PC-9 (cell line): ENCODE data around the gene PLEKHG5. TPM values are rescaled to one million over a fixed set of nuclear protein-coding genes. Genes with fewer than 3 reads are reported as not detected.

Source experiments
- BruUV-seq: library from RNA; stranded (reverse); fragments of 400-500 nt; replicated peaks from 2 replicates; lab custom pipeline; 2021; lab: Mats Ljungman, UMichigan
- CTCF ChIA-PET: fragments of 300-600 bp; sonication (Branson Sonifier 250); formaldehyde crosslinking; loops from one replicate; lab custom pipeline; 2022; ENCODE audit warnings: antibody characterized with exemption; lab: Charles Lee
- POLR2A ChIA-PET: fragments of 300-600 bp; sonication (Branson Sonifier 250); formaldehyde crosslinking; loops from one replicate; lab custom pipeline; 2022; ENCODE audit warnings: antibody characterized with exemption; ENCODE audit not compliant: unreplicated experiment; lab: Charles Lee
- DNase-seq, 2 experiments: peaks; one replicate each; pipeline versions ENCODE4 v3.0.0 to v3.0.0-alpha.2; 2015 to 2022; ENCODE audit warnings: mixed read lengths in 1 of 2
- H2AFZ ChIP-seq: fragments of 200-600 bp; sonication (generic); 2 replicates; pipeline ENCODE4 v1.8.1; 2017; ENCODE audit warnings: antibody characterized with exemption
- H3F3A ChIP-seq: fragments of 200-600 bp; sonication (generic); 2 replicates; pipeline ENCODE4 v1.8.1; 2017; ENCODE audit warnings: antibody characterized with exemption, mild to moderate bottlenecking, low read depth; ENCODE audit not compliant: insufficient read depth
- H3K27ac ChIP-seq: fragments of 200-600 bp; sonication (generic); 2 replicates; pipeline ENCODE4 v1.6.1; 2016; ENCODE audit warnings: mixed run types
- H3K27me3 ChIP-seq: fragments of 200-600 bp; sonication (generic); 2 replicates; pipeline ENCODE4 v1.6.1; 2016; ENCODE audit warnings: low read depth, mixed run types; ENCODE audit not compliant: insufficient read depth
- H3K36me3 ChIP-seq: fragments of 200-600 bp; sonication (generic); 2 replicates; pipeline ENCODE4 v1.6.1; 2016; ENCODE audit warnings: low read depth, mixed run types
- H3K4me1 ChIP-seq: fragments of 200-600 bp; sonication (generic); replicated peaks from 2 replicates; pipeline ENCODE4 v1.6.1; 2016; ENCODE audit warnings: mixed run types; ENCODE audit not compliant: insufficient read depth
- H3K4me2 ChIP-seq: fragments of 200-600 bp; sonication (generic); 2 replicates; pipeline ENCODE4 v1.6.1; 2017; ENCODE audit warnings: mixed run types
- H3K4me3 ChIP-seq: fragments of 200-600 bp; sonication (generic); 2 replicates; pipeline ENCODE4 v1.6.1; 2016; ENCODE audit warnings: mixed run types
- H3K79me2 ChIP-seq: fragments of 200-600 bp; sonication (generic); 2 replicates; pipeline ENCODE4 v1.6.1; 2017; ENCODE audit warnings: low read depth, mixed run types
- H3K9me2 ChIP-seq: fragments of 200-600 bp; sonication (generic); 2 replicates; pipeline ENCODE4 v1.8.1; 2017; ENCODE audit warnings: mild to moderate bottlenecking; ENCODE audit not compliant: insufficient read depth
- H3K9me3 ChIP-seq: fragments of 200-600 bp; sonication (generic); 2 replicates; pipeline ENCODE4 v1.8.1; 2016; ENCODE audit warnings: low read depth; ENCODE audit not compliant: insufficient read depth
- H4K20me1 ChIP-seq: fragments of 200-600 bp; sonication (generic); 2 replicates; pipeline ENCODE4 v1.8.1; 2017; ENCODE audit not compliant: insufficient read depth
- EZH2 ChIP-seq: fragments of 200-600 bp; sonication (generic); IDR thresholded peaks from 2 replicates; pipeline ENCODE4 v1.8.0; 2017; ENCODE audit warnings: antibody characterized with exemption, low read depth
- intact Hi-C: fragments of 100-400 bp; cut with micrococcal nuclease; formaldehyde crosslinking; loops from one replicate; pipeline ENCODE4 v1.10.0; 2022; ENCODE audit not compliant: unreplicated experiment
- total RNA-seq: library from RNA; stranded (reverse); gene quantifications from 2 replicates; pipeline ENCODE4 v1.2.3, GENCODE V29; 2021
- TF ChIP-seq, protein P1 (sequence below): fragments of 200-600 bp; sonication (generic); conservative IDR thresholded peaks from 2 replicates; pipeline ENCODE4 v1.6.1; 2017; ENCODE audit warnings: mixed run types, antibody characterized with exemption, mild to moderate bottlenecking, moderate library complexity

Gene PLEKHG5
- total RNA-seq, 1 experiment from 2014 or later, result 11.3 TPM

DNA sequence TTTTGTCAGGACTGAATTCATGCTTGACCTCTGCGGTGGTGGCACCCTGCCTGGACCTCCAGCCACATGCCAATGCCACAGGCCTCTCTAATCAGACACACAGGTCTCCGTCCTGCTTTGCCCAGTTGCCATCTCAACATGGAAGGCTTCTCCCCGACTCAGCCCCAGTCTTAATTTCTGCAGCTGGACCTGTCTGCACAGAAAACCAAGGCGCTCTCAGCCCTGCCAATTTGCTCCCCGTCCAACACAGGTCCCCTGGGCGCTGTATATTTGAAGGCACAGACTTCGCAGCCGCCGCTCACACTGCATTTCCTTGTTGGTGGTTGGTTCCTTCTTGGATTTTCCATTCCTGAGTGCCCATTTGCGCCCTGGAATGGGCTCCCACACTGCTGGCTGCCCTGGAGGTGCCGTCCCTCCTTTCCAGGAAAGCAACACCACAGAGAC lies 28.0 kb upstream of the PLEKHG5 start:
- no peak for TF ChIP-seq EZH2
- TF ChIP-seq, protein P1, sequence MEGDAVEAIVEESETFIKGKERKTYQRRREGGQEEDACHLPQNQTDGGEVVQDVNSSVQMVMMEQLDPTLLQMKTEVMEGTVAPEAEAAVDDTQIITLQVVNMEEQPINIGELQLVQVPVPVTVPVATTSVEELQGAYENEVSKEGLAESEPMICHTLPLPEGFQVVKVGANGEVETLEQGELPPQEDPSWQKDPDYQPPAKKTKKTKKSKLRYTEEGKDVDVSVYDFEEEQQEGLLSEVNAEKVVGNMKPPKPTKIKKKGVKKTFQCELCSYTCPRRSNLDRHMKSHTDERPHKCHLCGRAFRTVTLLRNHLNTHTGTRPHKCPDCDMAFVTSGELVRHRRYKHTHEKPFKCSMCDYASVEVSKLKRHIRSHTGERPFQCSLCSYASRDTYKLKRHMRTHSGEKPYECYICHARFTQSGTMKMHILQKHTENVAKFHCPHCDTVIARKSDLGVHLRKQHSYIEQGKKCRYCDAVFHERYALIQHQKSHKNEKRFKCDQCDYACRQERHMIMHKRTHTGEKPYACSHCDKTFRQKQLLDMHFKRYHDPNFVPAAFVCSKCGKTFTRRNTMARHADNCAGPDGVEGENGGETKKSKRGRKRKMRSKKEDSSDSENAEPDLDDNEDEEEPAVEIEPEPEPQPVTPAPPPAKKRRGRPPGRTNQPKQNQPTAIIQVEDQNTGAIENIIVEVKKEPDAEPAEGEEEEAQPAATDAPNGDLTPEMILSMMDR, result no peak
- CTCF ChIA-PET, result no interaction called here
- Histone ChIP-seq H3K4me1 (no peaks in the 10 kb centered on the region), H3K27ac (no peak overlapping the region), H3K79me2 (no peaks in the 10 kb centered on the region), H3K36me3 (no peaks in the 10 kb centered on the region), H3K4me3 (no peak overlapping the region), H4K20me1 (no peaks in the 10 kb centered on the region), H3K9me3 (no peaks in the 10 kb centered on the region), H3K27me3 (no peaks in the 10 kb centered on the region), H2AFZ (no peak overlapping the region), H3K4me2 (no peak overlapping the region), H3F3A (peaks cover 10% of the 10 kb centered on the region; the same call in 1 of the 2 replicates), H3K9me2 (no peaks in the 10 kb centered on the region)
- no peak for DNase-seq
- BruUV-seq, result no TSS peak
- POLR2A ChIA-PET, result no interaction called here
- intact Hi-C loops, result no loop called here

DNA sequence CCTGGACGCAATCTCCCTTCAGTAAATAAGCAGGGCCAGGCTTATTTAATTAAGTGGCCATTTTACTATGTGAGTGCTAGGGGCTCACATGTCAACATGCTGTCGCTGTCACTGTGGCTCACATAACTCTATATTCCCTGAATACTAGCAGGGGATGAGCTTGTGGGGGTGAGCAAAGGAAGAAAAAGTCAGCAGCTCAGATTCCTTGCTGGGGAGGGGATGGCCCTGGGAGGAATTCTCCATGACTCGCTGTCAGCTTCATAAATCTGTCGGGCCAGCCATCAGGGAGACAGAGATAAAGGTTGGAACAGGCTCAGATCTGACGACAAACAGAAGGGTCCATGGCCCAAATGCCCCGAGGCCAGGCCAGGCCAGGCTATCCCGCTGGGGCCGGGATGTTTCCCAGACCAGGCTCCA lies 26.0 kb upstream of the PLEKHG5 start:
- Histone ChIP-seq H4K20me1 (no peaks in the 10 kb centered on the region), H3K4me1 (peaks cover 5% of the 10 kb centered on the region; the same call in 1 of the 2 replicates), H3K9me2 (no peaks in the 10 kb centered on the region), H3K79me2 (no peaks in the 10 kb centered on the region), H3F3A (peaks cover 10% of the 10 kb centered on the region; the same call in 1 of the 2 replicates), H3K9me3 (no peaks in the 10 kb centered on the region), H3K27me3 (no peaks in the 10 kb centered on the region), H3K27ac (no peak overlapping the region), H3K4me2 (no peak overlapping the region), H3K4me3 (no peak overlapping the region), H3K36me3 (no peaks in the 10 kb centered on the region), H2AFZ (no peak overlapping the region)
- TF ChIP-seq, protein P1, result no peak
- ChIA-PET CTCF (no interaction called here), POLR2A (interaction anchor here (0.6 kb wide), 1 partner anchor 295 kb away, joined by 3 read pairs; no protein-coding TSS in a partner anchor)
- DNase-seq, result peak in 1 of 2 experiments; percentile 34
- no TSS peak for BruUV-seq
- intact Hi-C loops, result no loop called here

DNA sequence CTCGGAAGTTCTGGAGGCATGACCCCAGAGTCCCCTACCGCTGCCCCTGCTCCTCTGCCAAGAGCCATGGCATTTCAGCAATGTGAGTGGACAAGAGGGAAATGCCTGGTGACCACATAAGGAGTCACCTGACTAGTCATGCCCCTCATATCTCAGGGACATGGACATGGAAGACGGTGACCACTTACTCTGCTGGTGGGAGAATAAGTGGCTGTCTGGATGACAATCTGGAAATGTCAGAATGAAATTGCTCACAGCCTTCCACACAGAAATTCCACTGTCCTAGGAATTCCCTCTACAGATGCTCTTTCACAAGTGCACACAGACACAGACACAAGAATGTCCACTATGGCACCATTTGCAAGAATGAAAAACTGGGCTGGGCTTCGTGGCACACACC lies 24.3 kb upstream of the PLEKHG5 start:
- Histone ChIP-seq H3K79me2 (no peaks in the 10 kb centered on the region), H3K4me2 (no peak overlapping the region), H3K36me3 (no peaks in the 10 kb centered on the region), H3K4me3 (no peak overlapping the region), H3K27me3 (no peaks in the 10 kb centered on the region), H3K27ac (no peak overlapping the region), H3K4me1 (peaks cover 5% of the 10 kb centered on the region; the same call in 1 of the 2 replicates), H3F3A (no peaks in the 10 kb centered on the region; the same call in 1 of the 2 replicates), H4K20me1 (no peaks in the 10 kb centered on the region), H3K9me3 (no peaks in the 10 kb centered on the region), H2AFZ (no peak overlapping the region), H3K9me2 (no peaks in the 10 kb centered on the region)
- BruUV-seq, result no TSS peak
- ChIA-PET CTCF (interaction anchor here (0.6 to 0.7 kb wide), 2 partner anchors 52 to 116 kb away, joined by 3 read pairs; no protein-coding TSS in a partner anchor), POLR2A (no interaction called here)
- intact Hi-C loops, result no loop called here
- TF ChIP-seq, protein P1, result no peak
- no peak for DNase-seq
